ENCODE measurements around the gene GP1BB. TPM values are rescaled to one million over a fixed set of nuclear protein-coding genes. Genes with fewer than 3 reads are reported as not detected.

GP1BB gene
- total and polyA plus RNA-seq, 2 of the 13 experiments (the other 11 are each of a cell fraction or from before 2014, with no cell fraction given) = not detected

DNA sequence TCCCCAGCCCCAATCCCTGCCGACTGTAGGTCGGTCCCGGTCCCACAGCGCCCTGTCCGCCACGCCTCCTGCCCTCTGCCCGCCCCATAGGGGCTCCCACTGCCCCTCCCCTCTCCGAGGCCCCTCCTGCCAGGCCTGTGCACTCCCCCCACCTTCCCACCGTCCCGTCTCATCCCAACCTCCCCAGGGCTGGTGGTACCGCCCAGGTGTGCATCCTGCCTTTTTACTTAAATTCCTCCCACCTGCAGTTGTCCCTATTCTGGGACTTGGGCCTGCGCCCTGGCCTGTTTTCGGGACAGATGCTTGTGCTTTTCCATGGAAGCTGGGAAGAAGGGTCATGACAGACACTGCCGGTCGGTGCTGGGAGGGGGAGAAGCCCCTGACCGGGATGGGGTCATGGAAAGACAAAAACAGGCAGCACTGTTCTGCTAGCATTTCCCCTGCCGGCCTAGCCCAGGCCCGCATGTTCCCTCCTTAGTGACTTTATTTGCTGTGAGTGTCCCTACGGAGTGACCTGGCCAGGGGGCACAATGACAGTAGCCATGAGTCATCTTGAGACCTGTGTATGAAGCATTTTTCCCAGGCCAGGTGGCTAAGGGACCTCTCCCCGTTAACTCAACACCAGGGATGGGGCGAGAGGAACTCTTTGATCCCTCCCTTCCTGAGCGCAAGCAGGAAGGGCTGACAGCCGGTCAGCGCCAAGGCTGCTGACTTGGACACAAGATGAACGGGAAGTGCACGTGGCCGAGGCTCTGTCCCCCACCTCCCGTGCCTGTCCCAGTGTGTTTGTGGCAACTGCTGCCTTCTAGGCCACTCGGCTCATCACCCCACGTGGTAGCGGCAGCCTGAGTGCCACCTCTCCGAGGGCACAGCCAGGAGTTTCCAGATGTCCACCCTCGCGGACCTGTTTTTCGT is 44.3 kb downstream of the GP1BB start:
- TF ChIP-seq RBM22 (optimal IDR thresholded peaks at IDR 0.05; ENCODE audit: low read length) (no peak), SAP130 (CRISPR knock-in tag; IDR thresholded peaks at IDR 0.05; ENCODE audit: low read depth) (peak; percentile 26; the same call in 1 of the 2 replicates), ETV5 (CRISPR knock-in tag; IDR thresholded peaks at IDR 0.05; ENCODE audit: borderline replicate concordance) (0 out of 2 replicates have a peak, but pooled peaks have one; percentile 12), FOSL2 (CRISPR knock-in tag; IDR thresholded peaks at IDR 0.05) (peak; percentile 84), ZMYM2 (CRISPR knock-in tag; IDR thresholded peaks at IDR 0.05) (no peak), MAFF (IDR thresholded peaks at IDR 0.05; ENCODE audit: low read depth, low read length) (0 out of 2 replicates have a peak, but pooled peaks have one; percentile 0), BHLHE40 (IDR thresholded peaks at IDR 0.05; ENCODE audit: low read length) (peak; percentile 32; the same call in 1 of the 2 replicates), NR3C1 (CRISPR knock-in tag; IDR thresholded peaks at IDR 0.05) (no peak), GABPA (IDR thresholded peaks at IDR 0.05; ENCODE audit: low read depth, low read length) (no peak), GABPA (CRISPR knock-in tag; IDR thresholded peaks at IDR 0.05; ENCODE audit: low read depth) (no peak), ZFP1 (CRISPR knock-in tag; IDR thresholded peaks at IDR 0.05) (no peak)
- TF ChIP-seq, protein P1, sequence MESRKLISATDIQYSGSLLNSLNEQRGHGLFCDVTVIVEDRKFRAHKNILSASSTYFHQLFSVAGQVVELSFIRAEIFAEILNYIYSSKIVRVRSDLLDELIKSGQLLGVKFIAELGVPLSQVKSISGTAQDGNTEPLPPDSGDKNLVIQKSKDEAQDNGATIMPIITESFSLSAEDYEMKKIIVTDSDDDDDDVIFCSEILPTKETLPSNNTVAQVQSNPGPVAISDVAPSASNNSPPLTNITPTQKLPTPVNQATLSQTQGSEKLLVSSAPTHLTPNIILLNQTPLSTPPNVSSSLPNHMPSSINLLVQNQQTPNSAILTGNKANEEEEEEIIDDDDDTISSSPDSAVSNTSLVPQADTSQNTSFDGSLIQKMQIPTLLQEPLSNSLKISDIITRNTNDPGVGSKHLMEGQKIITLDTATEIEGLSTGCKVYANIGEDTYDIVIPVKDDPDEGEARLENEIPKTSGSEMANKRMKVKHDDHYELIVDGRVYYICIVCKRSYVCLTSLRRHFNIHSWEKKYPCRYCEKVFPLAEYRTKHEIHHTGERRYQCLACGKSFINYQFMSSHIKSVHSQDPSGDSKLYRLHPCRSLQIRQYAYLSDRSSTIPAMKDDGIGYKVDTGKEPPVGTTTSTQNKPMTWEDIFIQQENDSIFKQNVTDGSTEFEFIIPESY (CRISPR knock-in tag; IDR thresholded peaks at IDR 0.05) = peak; percentile 52; the same call in 1 of the 2 replicates
- TF ChIP-seq, protein P2, sequence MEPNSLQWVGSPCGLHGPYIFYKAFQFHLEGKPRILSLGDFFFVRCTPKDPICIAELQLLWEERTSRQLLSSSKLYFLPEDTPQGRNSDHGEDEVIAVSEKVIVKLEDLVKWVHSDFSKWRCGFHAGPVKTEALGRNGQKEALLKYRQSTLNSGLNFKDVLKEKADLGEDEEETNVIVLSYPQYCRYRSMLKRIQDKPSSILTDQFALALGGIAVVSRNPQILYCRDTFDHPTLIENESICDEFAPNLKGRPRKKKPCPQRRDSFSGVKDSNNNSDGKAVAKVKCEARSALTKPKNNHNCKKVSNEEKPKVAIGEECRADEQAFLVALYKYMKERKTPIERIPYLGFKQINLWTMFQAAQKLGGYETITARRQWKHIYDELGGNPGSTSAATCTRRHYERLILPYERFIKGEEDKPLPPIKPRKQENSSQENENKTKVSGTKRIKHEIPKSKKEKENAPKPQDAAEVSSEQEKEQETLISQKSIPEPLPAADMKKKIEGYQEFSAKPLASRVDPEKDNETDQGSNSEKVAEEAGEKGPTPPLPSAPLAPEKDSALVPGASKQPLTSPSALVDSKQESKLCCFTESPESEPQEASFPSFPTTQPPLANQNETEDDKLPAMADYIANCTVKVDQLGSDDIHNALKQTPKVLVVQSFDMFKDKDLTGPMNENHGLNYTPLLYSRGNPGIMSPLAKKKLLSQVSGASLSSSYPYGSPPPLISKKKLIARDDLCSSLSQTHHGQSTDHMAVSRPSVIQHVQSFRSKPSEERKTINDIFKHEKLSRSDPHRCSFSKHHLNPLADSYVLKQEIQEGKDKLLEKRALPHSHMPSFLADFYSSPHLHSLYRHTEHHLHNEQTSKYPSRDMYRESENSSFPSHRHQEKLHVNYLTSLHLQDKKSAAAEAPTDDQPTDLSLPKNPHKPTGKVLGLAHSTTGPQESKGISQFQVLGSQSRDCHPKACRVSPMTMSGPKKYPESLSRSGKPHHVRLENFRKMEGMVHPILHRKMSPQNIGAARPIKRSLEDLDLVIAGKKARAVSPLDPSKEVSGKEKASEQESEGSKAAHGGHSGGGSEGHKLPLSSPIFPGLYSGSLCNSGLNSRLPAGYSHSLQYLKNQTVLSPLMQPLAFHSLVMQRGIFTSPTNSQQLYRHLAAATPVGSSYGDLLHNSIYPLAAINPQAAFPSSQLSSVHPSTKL (CRISPR knock-in tag; IDR thresholded peaks at IDR 0.05) = 0 out of 2 replicates have a peak, but pooled peaks have one; percentile 10
- TF ChIP-seq, protein P3, sequence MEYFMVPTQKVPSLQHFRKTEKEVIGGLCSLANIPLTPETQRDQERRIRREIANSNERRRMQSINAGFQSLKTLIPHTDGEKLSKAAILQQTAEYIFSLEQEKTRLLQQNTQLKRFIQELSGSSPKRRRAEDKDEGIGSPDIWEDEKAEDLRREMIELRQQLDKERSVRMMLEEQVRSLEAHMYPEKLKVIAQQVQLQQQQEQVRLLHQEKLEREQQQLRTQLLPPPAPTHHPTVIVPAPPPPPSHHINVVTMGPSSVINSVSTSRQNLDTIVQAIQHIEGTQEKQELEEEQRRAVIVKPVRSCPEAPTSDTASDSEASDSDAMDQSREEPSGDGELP (IDR thresholded peaks at IDR 0.05; ENCODE audit: borderline replicate concordance, low read depth) = peak; percentile 18; the same call in 1 of the 2 replicates
- TF ChIP-seq, protein P4, sequence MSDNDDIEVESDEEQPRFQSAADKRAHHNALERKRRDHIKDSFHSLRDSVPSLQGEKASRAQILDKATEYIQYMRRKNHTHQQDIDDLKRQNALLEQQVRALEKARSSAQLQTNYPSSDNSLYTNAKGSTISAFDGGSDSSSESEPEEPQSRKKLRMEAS (IDR thresholded peaks at IDR 0.05) = 0 out of 2 replicates have a peak, but pooled peaks have one; percentile 29
- Histone ChIP-seq H2AFZ (ENCODE audit: low read length) (no peak overlapping the region), H3K4me2 (ENCODE audit: low read depth, low read length) (peak overlapping the region; percentile 20; the same call in 1 of the 2 replicates), H3K36me3 (replicated peaks in 1 of 2; ENCODE audit: control insufficient read depth in 1 of 2, insufficient read depth in 2 of 2, low read length in 2 of 2) (no peaks in the 10 kb centered on the region), H3K27me3 (ENCODE audit: control insufficient read depth in 1 of 2, insufficient read depth in 2 of 2, low read length in 2 of 2) (peaks cover 23 to 93% of the 10 kb centered on the region in 2 experiments), H3K79me2 (ENCODE audit: insufficient read depth, low read length) (no peaks in the 10 kb centered on the region), H3K4me3 (replicated peaks in 1 of 3; ENCODE audit: insufficient read depth in 1 of 3, low read depth in 2 of 3, low read length in 3 of 3) (no peak overlapping the region; a peak in 1 of 6 replicates), H3K4me1 (ENCODE audit: insufficient read depth, low read length) (peaks cover 22% of the 10 kb centered on the region), H3K9ac (ENCODE audit: insufficient read depth, low read depth, low read length) (no peak overlapping the region), H4K20me1 (ENCODE audit: insufficient read depth, low read length) (peaks cover 4% of the 10 kb centered on the region; the same call in 1 of the 2 replicates), H3K27ac (ENCODE audit: extremely low read length, insufficient read depth, low read length) (no peak overlapping the region), H3K9me3 (ENCODE audit: low read length) (no peaks in the 10 kb centered on the region)
- CTCF ChIA-PET (ENCODE audit: low intra/inter-chr PET ratio, low total read pairs) = no interaction called here
- POLR2A ChIA-PET = no interaction called here
- FAIRE-seq = no peak
- BruUV-seq (replicated peaks) = no TSS peak
- peak; percentile 47 for DNase-seq (ENCODE audit: low spot score)
- peak; percentile 36 for ATAC-seq
- 25% methylated on average over 17 of the region's 35 CpGs for WGBS (ENCODE audit: low lambda C conversion rate)
- in situ Hi-C loops (cut with HindIII; ENCODE audit: extremely low pct_ligation_motif_present, low pct_unique_long_range_greater_than_20kb) (no loop called here), intact Hi-C loops (cut with micrococcal nuclease; ENCODE audit: unreplicated experiment) (no loop called here)

Measured in HepG2 (cell line).